B cell (primary cell): Measurements from ENCODE around the gene TNFRSF1B. TPM values are rescaled to one million over a fixed set of nuclear protein-coding genes. Genes with fewer than 3 reads are reported as not detected.

Source experiments
- ATAC-seq: fragments of 200-7000 bp; cut with Tn5 transposase; one replicate; pipeline ENCODE4 v1.10.0; 2021; ENCODE audit warnings: low read depth, mild to moderate bottlenecking, moderate number of reproducible peaks, moderate library complexity
- CTCF ChIA-PET: fragments of 350-600 bp; sonication (Branson Sonifier 250); formaldehyde crosslinking; loops from one replicate; lab custom pipeline; 2021; ENCODE audit warnings: antibody characterized with exemption, inconsistent platforms; lab: Charles Lee
- POLR2A ChIA-PET: fragments of 350-600 bp; sonication (Branson Sonifier 250); formaldehyde crosslinking; loops from one replicate; lab custom pipeline; 2021; ENCODE audit warnings: antibody characterized with exemption; lab: Charles Lee
- DNase-seq: peaks from one replicate; pipeline ENCODE4 v3.0.0; 2013
- H2AFZ ChIP-seq: 2 replicates; pipeline ENCODE4 v1.6.1; 2012; ENCODE audit warnings: mild to moderate bottlenecking, low read depth, low read length; ENCODE audit not compliant: insufficient read depth, poor library complexity, severe bottlenecking
- H3K27ac ChIP-seq, 2 donors: 1 replicate in 1 of 2; 2 replicates in 1 of 2; pipeline ENCODE4 v1.5.1; 2012 to 2013; ENCODE audit warnings: low read length in 2 of 2, mild to moderate bottlenecking in 2 of 2, moderate library complexity in 1 of 2
- H3K27me3 ChIP-seq, 4 experiments: fragments of 200-600 bp in 1 of 4; sonication (generic) in 1 of 4; replicated peaks in 1 of 4; 1 replicate in 2 of 4; 2 replicates in 2 of 4; pipeline versions ENCODE4 v1.6.1 to v1.7.0; 2013 to 2016; ENCODE audit warnings: low read length in 3 of 4, mild to moderate bottlenecking in 2 of 4, mixed read lengths in 1 of 4, moderate library complexity in 1 of 4; ENCODE audit not compliant: insufficient read depth in 4 of 4, control insufficient read depth in 3 of 4; ENCODE audit errors: control extremely low read depth in 1 of 4
- H3K36me3 ChIP-seq, 2 experiments: replicated peaks in 1 of 2; 1 replicate in 1 of 2; 2 replicates in 1 of 2; pipeline versions ENCODE4 v1.6.1 to v1.7.1; 2013; ENCODE audit warnings: low read length in 1 of 2; ENCODE audit not compliant: insufficient read depth in 2 of 2, control insufficient read depth in 1 of 2; ENCODE audit errors: control extremely low read depth in 1 of 2, extremely low read depth in 1 of 2
- H3K4me1 ChIP-seq, 2 donors: fragments of 200-600 bp in 1 of 2; sonication (generic) in 1 of 2; 1 replicate in 1 of 2; 2 replicates in 1 of 2; pipeline versions ENCODE4 v1.5.1 to v1.6.1; 2013 to 2017; ENCODE audit warnings: low read length in 2 of 2; ENCODE audit not compliant: control insufficient read depth in 2 of 2, insufficient read depth in 2 of 2
- H3K4me2 ChIP-seq: replicated peaks from 2 replicates; pipeline ENCODE3; 2012; ENCODE audit warnings: mild to moderate bottlenecking, low read depth, low read length; ENCODE audit not compliant: poor library complexity, severe bottlenecking
- H3K4me3 ChIP-seq, 5 experiments: fragments of 200-600 bp in 1 of 5; sonication (generic) in 1 of 5; 1 replicate in 3 of 5; 2 replicates in 2 of 5; pipeline versions ENCODE4 v1.5.1 to v1.7.0; 2011 to 2016; ENCODE audit warnings: low read length in 4 of 5, mild to moderate bottlenecking in 4 of 5, low read depth in 2 of 5, control low read depth in 1 of 5, moderate library complexity in 1 of 5; ENCODE audit not compliant: insufficient read depth in 1 of 5; ENCODE audit errors: control extremely low read depth in 1 of 5, extremely low read depth in 1 of 5
- H3K79me2 ChIP-seq: fragments of 200-600 bp; sonication (generic); one replicate; pipeline ENCODE4 v1.6.0; 2016; ENCODE audit warnings: low read length; ENCODE audit not compliant: control insufficient read depth, insufficient read depth
- H3K9ac ChIP-seq: fragments of 200-600 bp; sonication (generic); 2 replicates; pipeline ENCODE4 v1.6.1; 2017; ENCODE audit warnings: mild to moderate bottlenecking, low read length, moderate library complexity
- H3K9me3 ChIP-seq, 3 donors: one replicate each; pipeline versions ENCODE4 v1.6.1 to v1.7.1; 2013; ENCODE audit warnings: low read length in 2 of 3; ENCODE audit not compliant: control insufficient read depth in 2 of 3, insufficient read depth in 1 of 3; ENCODE audit errors: control extremely low read depth in 1 of 3
- H4K20me1 ChIP-seq: 2 replicates; pipeline ENCODE4 v1.6.0; 2012; ENCODE audit warnings: mild to moderate bottlenecking, low read length; ENCODE audit not compliant: insufficient read depth, control insufficient read depth, poor library complexity, severe bottlenecking
- H3K27ac Mint-ChIP-seq: one replicate; pipeline ENCODE4 v1.8.0; 2021; ENCODE audit warnings: mixed read lengths
- H3K27me3 Mint-ChIP-seq: one replicate; pipeline ENCODE4 v1.8.0; 2021; ENCODE audit warnings: mixed read lengths
- H3K4me1 Mint-ChIP-seq: one replicate; pipeline ENCODE4 v1.8.0; 2021; ENCODE audit warnings: mixed read lengths
- H3K4me3 Mint-ChIP-seq: one replicate; pipeline ENCODE4 v1.8.0; 2021; ENCODE audit warnings: mixed read lengths
- H3K9me3 Mint-ChIP-seq: one replicate; pipeline ENCODE4 v1.8.0; 2022; ENCODE audit warnings: mixed read lengths; ENCODE audit not compliant: insufficient read depth
- EZH2 ChIP-seq: IDR thresholded peaks from 2 replicates; pipeline ENCODE4 v1.6.1; 2012; ENCODE audit warnings: borderline replicate concordance, low read depth, mild to moderate bottlenecking, moderate library complexity, low read length; ENCODE audit not compliant: insufficient read depth, poor library complexity, severe bottlenecking
- WGBS: methylation state at CpG from one replicate; pipeline ENCODE4 v1.1.5; 2013; ENCODE audit warnings: missing lambda C conversion rate; ENCODE audit not compliant: insufficient coverage; 5-methylcytosine and 5-hydroxymethylcytosine counted together
- intact Hi-C: fragments of 100-400 bp; cut with micrococcal nuclease; formaldehyde crosslinking; loops from one replicate; pipeline ENCODE4 v1.10.0; 2022
- polyA plus RNA-seq: library from polyadenylated mRNA; depleted of rRNA; stranded (reverse); fragments of >200 nt; gene quantifications from 2 replicates; pipeline ENCODE4 v1.2.3, GENCODE V29; 2012
- total RNA-seq, 2 donors: library from RNA; stranded (reverse); fragments of 120-200 nt in 1 of 2; gene quantifications; 1 replicate in 1 of 2; 2 replicates in 1 of 2; pipeline versions ENCODE4 v1.2.3 to v1.2.4, GENCODE V29; 2013 to 2022
- TF ChIP-seq, protein P1 (sequence below): fragments of 200-600 bp; IDR thresholded peaks from one replicate; pipeline ENCODE4 v1.8.0; 2022; ENCODE audit warnings: antibody characterized with exemption, mild to moderate bottlenecking

Gene TNFRSF1B
- total and polyA plus RNA-seq, 2 donors (not counting 1 experiment from before 2014, with no cell fraction given), result 37.7 to 99.4 TPM

DNA sequence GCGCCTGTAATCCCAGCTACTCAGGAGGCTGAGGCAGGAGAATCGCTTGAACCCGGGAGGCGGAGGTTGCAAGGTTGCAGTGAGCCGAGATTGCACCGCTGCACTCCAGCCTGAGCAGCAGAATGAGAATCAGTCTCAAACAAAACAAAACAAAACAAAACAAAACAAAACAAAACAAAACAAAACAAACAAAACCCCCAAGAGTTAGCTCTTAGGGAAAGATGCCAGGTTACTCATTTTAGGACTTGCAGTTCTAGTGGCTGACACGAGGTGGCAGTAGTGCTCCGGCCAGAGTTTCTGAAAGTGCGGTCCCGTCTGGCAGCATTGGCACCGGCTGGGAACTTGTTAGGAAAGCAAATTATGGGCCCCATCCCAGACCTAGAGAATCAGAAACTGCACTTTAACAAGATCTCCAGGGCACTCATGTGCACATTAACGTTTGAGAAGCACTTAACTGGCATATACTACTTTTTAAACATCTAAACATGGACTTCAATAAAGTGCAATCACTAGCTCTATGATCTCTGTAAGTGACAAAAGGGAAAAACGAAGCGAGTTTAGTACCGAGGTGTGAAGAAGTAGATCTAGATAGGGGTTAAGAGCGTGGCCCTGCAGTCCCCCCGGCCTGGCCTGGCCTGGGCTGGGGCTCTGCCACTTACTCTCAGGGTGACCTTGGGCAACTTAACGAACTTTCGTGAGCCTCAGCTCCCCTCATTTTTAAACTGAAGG lies 41.9 kb upstream of the TNFRSF1B start:
- no peaks in the 10 kb centered on the region for H3K9me3 Mint-ChIP-seq
- no peaks in the 10 kb centered on the region for H3K79me2 ChIP-seq
- intact Hi-C loops, result loop anchor here (1.0 to 5.0 kb wide), 3 partner anchors 28 to 84 kb away; partner anchors contain the start of gene TNFRSF1B
- peak overlapping the region; percentile 65 for H3K4me3 Mint-ChIP-seq
- DNase-seq (peak; percentile 87), ATAC-seq (peak; percentile 85)
- peaks cover 33% of the 10 kb centered on the region for H3K4me1 Mint-ChIP-seq
- H3K27me3 ChIP-seq, result no peaks in the 10 kb centered on the region
- 46% methylated on average over 13 of the region's 19 CpGs for WGBS
- TF ChIP-seq, protein P1, sequence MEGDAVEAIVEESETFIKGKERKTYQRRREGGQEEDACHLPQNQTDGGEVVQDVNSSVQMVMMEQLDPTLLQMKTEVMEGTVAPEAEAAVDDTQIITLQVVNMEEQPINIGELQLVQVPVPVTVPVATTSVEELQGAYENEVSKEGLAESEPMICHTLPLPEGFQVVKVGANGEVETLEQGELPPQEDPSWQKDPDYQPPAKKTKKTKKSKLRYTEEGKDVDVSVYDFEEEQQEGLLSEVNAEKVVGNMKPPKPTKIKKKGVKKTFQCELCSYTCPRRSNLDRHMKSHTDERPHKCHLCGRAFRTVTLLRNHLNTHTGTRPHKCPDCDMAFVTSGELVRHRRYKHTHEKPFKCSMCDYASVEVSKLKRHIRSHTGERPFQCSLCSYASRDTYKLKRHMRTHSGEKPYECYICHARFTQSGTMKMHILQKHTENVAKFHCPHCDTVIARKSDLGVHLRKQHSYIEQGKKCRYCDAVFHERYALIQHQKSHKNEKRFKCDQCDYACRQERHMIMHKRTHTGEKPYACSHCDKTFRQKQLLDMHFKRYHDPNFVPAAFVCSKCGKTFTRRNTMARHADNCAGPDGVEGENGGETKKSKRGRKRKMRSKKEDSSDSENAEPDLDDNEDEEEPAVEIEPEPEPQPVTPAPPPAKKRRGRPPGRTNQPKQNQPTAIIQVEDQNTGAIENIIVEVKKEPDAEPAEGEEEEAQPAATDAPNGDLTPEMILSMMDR, result peak; percentile 93
- no peak for TF ChIP-seq EZH2
- no peak overlapping the region for H3K4me3 ChIP-seq
- no peaks in the 10 kb centered on the region for H3K9me3 ChIP-seq
- H3K4me2 ChIP-seq, result peak overlapping the region; percentile 63
- peak overlapping the region; percentile 83 for H3K27ac Mint-ChIP-seq
- no peaks in the 10 kb centered on the region for H4K20me1 ChIP-seq
- H3K27ac ChIP-seq, result no peak overlapping the region
- ChIA-PET CTCF (interaction anchor here (0.6 to 13.6 kb wide), 54 partner anchors 9 to 532 kb away, joined by 3 to 685 read pairs (median 5); partner anchors contain the start of genes TNFRSF1B and VPS13D), POLR2A (interaction anchor here (0.7 to 5.6 kb wide), 11 partner anchors 8 to 85 kb away, joined by 3 to 42 read pairs (median 5); no protein-coding TSS in a partner anchor)
- H3K9ac ChIP-seq, result no peak overlapping the region
- no peaks in the 10 kb centered on the region for H3K36me3 ChIP-seq
- no peaks in the 10 kb centered on the region for H3K27me3 Mint-ChIP-seq
- H3K4me1 ChIP-seq, result peaks cover 20 to 31% of the 10 kb centered on the region in 2 donors
- H2AFZ ChIP-seq, result peak overlapping the region; percentile 23
